Large intestine (tissue), 12 donors: ENCODE data around the gene UBQLN1. TPM values are rescaled to one million over a fixed set of nuclear protein-coding genes. Genes with fewer than 3 reads are reported as not detected.
"Not testable (repeated sequence)": the region's sequence is repeated elsewhere in the genome, so short reads cannot be mapped to it uniquely, and the experiment has no call there.

Source experiments
- DNase-seq, 2 donors: peaks; one replicate each; pipeline versions ENCODE4 v3.0.0 to v3.0.0-alpha.2; 2013
- H3K27ac ChIP-seq: one replicate; pipeline ENCODE4 v1.5.1; 2013; ENCODE audit warnings: low read length
- H3K27me3 ChIP-seq: 2 replicates; pipeline ENCODE4 v1.6.1; 2013; ENCODE audit warnings: low read length; ENCODE audit not compliant: control insufficient read depth, insufficient read depth
- H3K36me3 ChIP-seq: 2 replicates; pipeline ENCODE4 v1.6.1; 2013; ENCODE audit warnings: low read length; ENCODE audit not compliant: control insufficient read depth, insufficient read depth
- H3K4me1 ChIP-seq: one replicate; pipeline ENCODE4 v1.6.1; 2013; ENCODE audit warnings: low read length; ENCODE audit not compliant: control insufficient read depth, insufficient read depth
- H3K4me3 ChIP-seq: one replicate; pipeline ENCODE4 v1.5.1; 2013; ENCODE audit warnings: low read length
- H3K9me3 ChIP-seq: one replicate; pipeline ENCODE4 v1.6.1; 2013; ENCODE audit warnings: mild to moderate bottlenecking, low read depth, low read length, moderate library complexity; ENCODE audit not compliant: control insufficient read depth
- WGBS: methylation state at CpG from one replicate; pipeline ENCODE4 v1.1.5; 2013; ENCODE audit warnings: low lambda C conversion rate; ENCODE audit not compliant: insufficient coverage; 5-methylcytosine and 5-hydroxymethylcytosine counted together
- long read RNA-seq, 11 donors: transcript quantifications; one replicate each; lab custom pipeline, GENCODE V29; 2026
- polyA plus RNA-seq: library from polyadenylated mRNA; unstranded; fragments of 120-200 nt; gene quantifications from one replicate; pipeline ENCODE4 v1.2.1, GENCODE V29; 2013

The UBQLN1 gene
- polyA plus RNA-seq, result 74.7 TPM
- long read RNA-seq, donor 1, full-length matches to known transcripts, result 10 of 20 reads
- long read RNA-seq, donor 1, partial matches to known transcripts, result 10 of 20 reads
- long read RNA-seq, donor 1, other reads (novel, unspliced or antisense), result 0 of 20 reads
- long read RNA-seq, donor 2, full-length matches to known transcripts, result 18 of 61 reads
- long read RNA-seq, donor 2, partial matches to known transcripts, result 43 of 61 reads
- long read RNA-seq, donor 2, other reads (novel, unspliced or antisense), result 0 of 61 reads
- long read RNA-seq, donor 3, result 0 reads
- long read RNA-seq, donor 4, full-length matches to known transcripts, result 1 of 1 reads
- long read RNA-seq, donor 4, partial matches to known transcripts, result 0 of 1 reads
- long read RNA-seq, donor 4, other reads (novel, unspliced or antisense), result 0 of 1 reads
- long read RNA-seq, donor 5, full-length matches to known transcripts, result 15 of 15 reads
- long read RNA-seq, donor 5, partial matches to known transcripts, result 0 of 15 reads
- long read RNA-seq, donor 5, other reads (novel, unspliced or antisense), result 0 of 15 reads
- long read RNA-seq, donor 6, full-length matches to known transcripts, result 17 of 36 reads
- long read RNA-seq, donor 6, partial matches to known transcripts, result 19 of 36 reads
- long read RNA-seq, donor 6, other reads (novel, unspliced or antisense), result 0 of 36 reads
- long read RNA-seq, donor 7, full-length matches to known transcripts, result 7 of 13 reads
- long read RNA-seq, donor 7, partial matches to known transcripts, result 6 of 13 reads
- long read RNA-seq, donor 7, other reads (novel, unspliced or antisense), result 0 of 13 reads
- long read RNA-seq, donor 8, full-length matches to known transcripts, result 23 of 30 reads
- long read RNA-seq, donor 8, partial matches to known transcripts, result 7 of 30 reads
- long read RNA-seq, donor 8, other reads (novel, unspliced or antisense), result 0 of 30 reads
- long read RNA-seq, donor 9, full-length matches to known transcripts, result 14 of 19 reads
- long read RNA-seq, donor 9, partial matches to known transcripts, result 5 of 19 reads
- long read RNA-seq, donor 9, other reads (novel, unspliced or antisense), result 0 of 19 reads
- long read RNA-seq, donor 10, full-length matches to known transcripts, result 26 of 33 reads
- long read RNA-seq, donor 10, partial matches to known transcripts, result 7 of 33 reads
- long read RNA-seq, donor 10, other reads (novel, unspliced or antisense), result 0 of 33 reads
- long read RNA-seq, donor 11, full-length matches to known transcripts, result 17 of 22 reads
- long read RNA-seq, donor 11, partial matches to known transcripts, result 5 of 22 reads
- long read RNA-seq, donor 11, other reads (novel, unspliced or antisense), result 0 of 22 reads

DNA sequence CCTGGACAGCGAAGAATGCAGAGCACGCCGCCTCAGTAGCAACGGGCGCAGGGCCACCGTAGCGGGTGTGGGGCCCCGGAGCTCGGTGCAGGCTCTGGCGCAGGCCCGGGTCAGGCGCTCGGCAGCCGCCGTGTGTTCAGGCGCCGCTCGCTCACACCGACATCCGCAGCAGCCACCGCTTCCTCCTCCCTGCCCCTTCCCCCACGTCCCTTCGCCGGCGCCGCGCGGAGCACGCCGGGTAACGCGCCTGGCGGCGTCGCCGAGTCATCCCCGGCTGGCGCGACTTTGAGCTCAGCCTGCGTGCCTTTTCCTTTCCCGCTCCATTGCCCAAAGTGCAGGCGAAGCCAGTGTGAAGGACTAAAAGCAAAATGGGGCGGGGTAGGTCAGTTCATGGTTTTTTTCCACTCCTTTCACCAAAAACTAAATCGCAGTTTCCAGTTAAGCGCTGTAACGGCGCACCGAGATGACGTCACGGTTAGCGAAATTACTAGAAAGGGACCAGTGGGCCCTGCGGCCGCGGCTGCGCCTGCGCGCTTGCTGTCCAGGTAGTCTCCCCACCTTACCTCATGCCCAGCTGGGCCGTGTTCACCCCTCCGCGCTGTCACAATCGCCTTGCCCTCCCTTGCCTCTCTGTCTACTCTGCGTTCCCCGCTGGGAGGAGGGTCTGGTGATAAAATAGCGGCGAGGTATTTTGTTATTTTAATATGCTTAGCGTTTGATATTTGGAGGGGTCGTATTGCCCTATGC lies at the start of gene UBQLN1:
UBQLN1 (minus strand) TSS at position 191 of the 747 bp plus-strand sequence. CDS start 279 bp downstream, outside the sequence.
- Histone ChIP-seq H3K4me3 (peak within 1 kb of the TSS; percentile 99), H3K36me3 (no peaks in the 10 kb centered on the region), H3K27ac (peak within 1 kb of the TSS; percentile 100), H3K27me3 (no peaks in the 10 kb centered on the region), H3K4me1 (peaks cover 5% of the 10 kb centered on the region), H3K9me3 (peaks cover 3% of the 10 kb centered on the region)
- 0% methylated on average over 2 of the region's 67 CpGs for whole genome bisulfite sequencing
- peak; percentile 96 for DNase-seq

GRCh38 chr9:83754383-83754977 lies 46.7 kb upstream of the UBQLN1 start:
- DNase-seq, result no peak
- H3K27me3 ChIP-seq, result no peaks in the 10 kb centered on the region
- no peaks in the 10 kb centered on the region for H3K4me1 ChIP-seq
- H3K4me3 ChIP-seq, result no peak overlapping the region
- H3K27ac ChIP-seq, result no peak overlapping the region
- H3K9me3 ChIP-seq, result no peaks in the 10 kb centered on the region
- no peaks in the 10 kb centered on the region for H3K36me3 ChIP-seq

DNA sequence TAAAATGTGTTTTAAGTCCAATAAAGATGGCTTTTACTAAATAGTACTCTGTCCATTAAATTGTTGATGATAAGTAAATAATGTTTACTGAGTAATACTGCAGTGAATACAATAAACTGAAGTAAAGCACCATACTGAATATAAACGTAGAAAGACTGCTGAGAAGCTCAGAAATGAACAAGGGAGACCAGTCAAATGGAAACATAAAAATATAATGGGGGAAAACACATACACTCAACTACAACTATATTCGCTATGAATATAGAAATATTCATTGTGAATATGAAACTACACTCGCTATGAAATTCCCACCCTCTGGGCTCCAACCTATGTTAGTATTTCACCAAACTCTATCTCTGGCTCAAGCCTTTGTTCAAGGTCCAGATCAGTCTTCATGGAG lies 41.9 kb upstream of the UBQLN1 start:
- WGBS, result 100% methylated on average over 1 of the region's 3 CpGs
- Histone ChIP-seq H3K4me3 (no peak overlapping the region), H3K27ac (no peak overlapping the region), H3K4me1 (no peaks in the 10 kb centered on the region), H3K9me3 (no peaks in the 10 kb centered on the region), H3K27me3 (no peaks in the 10 kb centered on the region), H3K36me3 (no peaks in the 10 kb centered on the region)
- no peak for DNase-seq

DNA sequence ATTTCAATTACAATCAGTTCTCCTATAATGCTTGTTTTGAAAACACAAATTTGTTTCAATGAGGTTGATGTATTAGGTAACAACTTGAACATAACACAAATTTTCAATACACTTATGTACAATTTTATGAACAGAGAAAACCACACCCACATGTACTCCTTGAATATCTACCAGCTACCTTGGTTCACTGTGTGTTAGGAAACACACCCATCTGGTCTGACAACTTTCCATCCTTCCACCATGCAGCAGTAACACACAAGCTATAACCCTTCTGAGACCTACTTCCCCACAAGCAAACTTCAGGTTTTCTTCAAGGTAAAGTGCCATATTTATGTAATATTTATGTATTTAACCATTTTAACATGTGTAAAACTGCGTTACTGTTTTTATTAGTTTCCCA lies 36.4 kb upstream of the UBQLN1 start:
- H3K4me1 ChIP-seq, result no peaks in the 10 kb centered on the region
- H3K27ac ChIP-seq, result no peak overlapping the region
- no peaks in the 10 kb centered on the region for H3K27me3 ChIP-seq
- no peaks in the 10 kb centered on the region for H3K9me3 ChIP-seq
- DNase-seq, result no peak
- no peak overlapping the region for H3K4me3 ChIP-seq
- no peaks in the 10 kb centered on the region for H3K36me3 ChIP-seq
- 100% methylated on average over 1 of the region's 1 CpG for WGBS

DNA sequence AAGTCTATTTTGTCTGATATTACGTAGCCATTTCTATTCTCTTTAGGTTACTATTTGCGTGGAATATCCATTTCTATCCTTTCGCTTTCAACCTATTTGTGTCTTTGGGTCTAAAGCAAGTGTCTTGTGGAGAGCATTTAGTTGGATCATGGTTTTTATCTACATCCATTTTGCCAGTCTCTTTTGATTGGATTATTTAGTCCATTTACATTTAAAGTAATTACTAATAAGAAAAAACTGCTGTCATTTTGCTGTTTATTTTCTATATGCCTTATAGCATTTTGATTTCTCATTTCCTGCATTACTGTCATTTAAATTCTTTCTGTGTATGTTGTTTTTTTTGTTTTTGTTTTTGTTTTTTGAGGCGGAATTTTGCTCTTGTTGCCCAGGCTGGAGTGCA lies 26.0 kb upstream of the UBQLN1 start:
- Histone ChIP-seq H3K36me3 (no peaks in the 10 kb centered on the region), H3K4me3 (no peak overlapping the region), H3K27me3 (no peaks in the 10 kb centered on the region), H3K4me1 (no peaks in the 10 kb centered on the region), H3K9me3 (no peaks in the 10 kb centered on the region), H3K27ac (no peak overlapping the region)
- 100% methylated on average over 3 of the region's 4 CpGs for WGBS
- no peak for DNase-seq

DNA sequence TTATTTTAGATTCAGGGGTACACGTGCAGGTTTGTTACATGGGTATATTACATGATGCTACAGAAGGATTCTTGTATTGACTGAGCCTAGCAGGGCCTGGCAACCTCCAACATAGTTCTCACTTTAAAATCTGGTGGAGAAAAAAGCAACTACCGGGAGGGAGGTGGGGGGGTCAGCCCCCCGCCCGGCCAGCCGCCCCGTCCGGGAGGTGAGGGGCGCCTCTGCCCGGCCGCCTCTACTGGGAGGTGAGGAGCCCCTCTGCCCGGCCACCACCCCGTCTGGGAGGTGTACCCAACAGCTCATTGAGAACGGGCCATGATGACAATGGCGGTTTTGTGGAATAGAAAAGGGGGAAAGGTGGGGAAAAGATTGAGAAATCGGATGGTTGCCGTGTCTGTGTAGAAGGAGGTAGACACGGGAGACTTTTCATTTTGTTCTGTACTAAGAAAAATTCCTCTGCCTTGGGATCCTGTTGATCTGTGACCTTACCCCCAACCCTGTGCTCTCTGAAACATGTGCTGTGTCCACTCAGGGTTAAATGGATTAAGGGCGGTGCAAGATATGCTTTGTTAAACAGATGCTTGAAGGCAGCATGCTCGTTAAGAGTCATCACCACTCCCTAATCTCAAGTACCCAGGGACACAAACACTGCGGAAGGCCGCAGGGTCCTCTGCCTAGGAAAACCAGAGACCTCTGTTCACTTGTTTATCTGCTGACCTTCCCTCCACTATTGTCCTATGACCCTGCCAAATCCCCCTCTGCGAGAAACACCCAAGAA lies 21.0 kb upstream of the UBQLN1 start:
- no CpG with 5 or more reads among the region's 22 CpGs for WGBS
- H3K36me3 ChIP-seq, H3K27ac ChIP-seq, H3K9me3 ChIP-seq, DNase-seq, H3K4me1 ChIP-seq, H3K27me3 ChIP-seq, H3K4me3 ChIP-seq: not testable (repeated sequence)

- H3K4me3 ChIP-seq, result no peak overlapping the region
- no peak overlapping the region for H3K27ac ChIP-seq
- no peaks in the 10 kb centered on the region for H3K4me1 ChIP-seq
- H3K9me3 ChIP-seq, result no peaks in the 10 kb centered on the region
- no peaks in the 10 kb centered on the region for H3K27me3 ChIP-seq
- DNase-seq, result no peak
- H3K36me3 ChIP-seq, result no peaks in the 10 kb centered on the region
These were observed 16.7 kb upstream of the UBQLN1 start for GRCh38 chr9:83724436-83724835.

DNA sequence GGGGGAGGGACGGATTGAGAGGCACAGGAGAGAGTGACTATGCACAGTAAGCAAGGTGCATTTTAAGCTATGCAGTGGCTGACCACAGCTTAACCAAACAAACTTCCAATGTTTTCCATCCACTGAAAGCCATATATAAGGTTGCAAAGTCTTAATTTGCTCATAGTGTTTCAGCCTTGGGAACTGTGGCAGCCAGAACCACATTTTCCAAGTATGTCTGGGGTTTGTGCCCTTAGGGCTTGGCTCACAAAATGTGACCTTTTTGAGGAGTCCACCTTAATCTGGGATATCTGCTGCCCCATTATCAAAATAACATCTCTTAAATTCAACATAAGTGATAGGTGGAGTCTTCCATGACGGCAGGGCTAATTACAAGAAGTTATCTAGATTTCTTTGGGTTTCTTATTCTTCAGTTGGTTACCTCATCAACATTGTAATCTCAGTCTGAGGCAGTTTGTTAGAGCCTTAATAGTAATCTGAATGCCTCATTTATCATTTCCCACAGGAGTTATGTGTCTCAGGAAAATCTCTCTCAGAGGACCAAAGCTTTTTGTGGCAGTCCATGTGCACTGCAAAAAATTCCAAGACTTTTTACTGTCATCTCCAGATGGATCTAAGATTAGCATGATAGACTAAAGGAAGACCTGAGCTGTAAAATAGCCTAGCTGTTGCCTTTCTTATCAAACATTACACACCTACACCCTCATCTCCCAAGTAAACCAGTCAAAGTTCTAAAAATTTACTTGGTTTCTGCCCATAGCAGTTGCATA lies 15.2 kb upstream of the UBQLN1 start:
- Histone ChIP-seq H3K9me3 (no peaks in the 10 kb centered on the region), H3K27me3 (no peaks in the 10 kb centered on the region), H3K4me3 (no peak overlapping the region), H3K27ac (no peak overlapping the region), H3K4me1 (no peaks in the 10 kb centered on the region), H3K36me3 (no peaks in the 10 kb centered on the region)
- no CpG with 5 or more reads among the region's 2 CpGs for WGBS
- DNase-seq, result no peak

GRCh38 chr9:83721509-83721908 lies 13.8 kb upstream of the UBQLN1 start:
- Histone ChIP-seq H3K36me3 (no peaks in the 10 kb centered on the region), H3K9me3 (no peaks in the 10 kb centered on the region), H3K27ac (no peak overlapping the region), H3K27me3 (no peaks in the 10 kb centered on the region), H3K4me1 (no peaks in the 10 kb centered on the region), H3K4me3 (no peak overlapping the region)
- no peak for DNase-seq
